RPMI8226 (cell line): ENCODE measurements around the gene NXPH1.

Source experiments
- DNase-seq: peaks from one replicate; pipeline ENCODE4 v3.0.0-alpha.2; 2015

The NXPH1 gene

GRCh38 chr7:8605221-8605620, 171.8 kb downstream of the NXPH1 start:
- DNase-seq = no peak

- DNase-seq = no peak
Observed at GRCh38 chr7:8612584-8612983, 179.2 kb downstream of the NXPH1 start.

GRCh38 chr7:8613191-8613590, 179.8 kb downstream of the NXPH1 start:
- no peak for DNase-seq

- DNase-seq = no peak
Observed at GRCh38 chr7:8615019-8615418, 181.6 kb downstream of the NXPH1 start.

DNA sequence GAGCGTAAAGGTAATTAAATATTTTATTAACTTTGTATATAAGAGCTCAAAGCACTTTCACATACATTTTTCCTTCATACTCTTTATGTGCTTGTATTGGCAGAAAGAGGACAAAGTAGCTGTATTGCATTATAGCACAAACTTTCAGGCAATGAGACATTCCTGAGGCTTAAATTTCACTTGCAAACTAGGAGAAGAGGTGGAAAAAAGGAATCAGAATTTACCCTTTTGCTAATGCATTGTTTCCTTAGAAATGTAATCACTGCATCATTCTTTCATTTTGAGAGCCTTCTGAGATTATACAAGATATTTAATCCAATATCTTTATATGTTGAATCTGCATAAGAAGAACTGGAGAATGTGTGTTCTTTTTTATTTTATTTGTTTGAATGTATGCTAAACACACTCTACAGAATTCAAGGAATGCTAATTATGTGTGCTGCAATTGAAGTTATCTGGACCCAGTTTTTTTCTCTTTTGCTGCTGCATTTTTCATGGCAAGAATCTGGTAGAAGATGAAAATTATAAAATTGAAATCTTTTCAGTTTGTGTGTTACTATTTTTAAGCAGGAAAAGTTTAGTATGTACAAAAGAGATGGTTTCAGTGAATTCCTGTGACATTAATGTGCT, 185.1 kb downstream of the NXPH1 start:
- DNase-seq = no peak

- DNase-seq = no peak
Observed at GRCh38 chr7:8620169-8620568, 186.8 kb downstream of the NXPH1 start.

DNA sequence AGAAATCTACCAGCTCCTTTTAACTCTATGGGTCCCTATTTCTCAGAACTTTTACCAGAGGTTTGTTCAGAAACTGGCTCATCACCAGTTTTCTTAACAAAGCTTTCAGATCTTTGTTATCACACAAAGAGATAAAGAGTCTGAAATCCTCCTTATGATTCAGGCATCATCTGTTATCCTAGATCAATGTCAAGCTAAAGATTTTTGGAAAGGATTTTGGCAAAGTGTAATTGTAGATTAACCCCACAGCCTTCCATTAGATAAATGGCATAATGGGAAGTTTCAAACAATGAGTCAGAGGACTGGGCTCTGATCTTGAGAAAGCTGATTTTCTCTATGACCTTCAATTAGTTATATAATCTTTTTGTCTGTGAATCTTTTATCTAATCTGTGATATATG, 192.2 kb downstream of the NXPH1 start:
- DNase-seq = no peak

DNA sequence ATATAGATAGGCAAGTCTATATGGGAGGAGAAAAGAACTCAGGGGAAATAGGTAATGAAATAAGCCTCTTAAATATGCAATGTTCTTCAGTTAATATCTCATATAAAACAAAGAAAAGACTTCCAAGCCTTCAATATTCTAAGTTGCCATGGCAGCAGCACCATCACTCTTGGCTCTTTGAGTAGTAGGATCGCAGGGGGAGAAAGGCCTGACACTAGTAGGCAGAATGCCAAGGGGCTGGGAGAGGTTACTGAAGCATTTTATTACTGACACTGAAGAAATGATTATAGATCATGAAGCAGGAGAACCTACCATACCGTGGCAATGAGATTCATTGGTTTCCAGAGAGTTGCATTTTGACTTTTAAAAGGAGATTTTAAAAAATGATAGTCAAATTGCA, 193.9 kb downstream of the NXPH1 start:
- peak; percentile 11 for DNase-seq

DNA sequence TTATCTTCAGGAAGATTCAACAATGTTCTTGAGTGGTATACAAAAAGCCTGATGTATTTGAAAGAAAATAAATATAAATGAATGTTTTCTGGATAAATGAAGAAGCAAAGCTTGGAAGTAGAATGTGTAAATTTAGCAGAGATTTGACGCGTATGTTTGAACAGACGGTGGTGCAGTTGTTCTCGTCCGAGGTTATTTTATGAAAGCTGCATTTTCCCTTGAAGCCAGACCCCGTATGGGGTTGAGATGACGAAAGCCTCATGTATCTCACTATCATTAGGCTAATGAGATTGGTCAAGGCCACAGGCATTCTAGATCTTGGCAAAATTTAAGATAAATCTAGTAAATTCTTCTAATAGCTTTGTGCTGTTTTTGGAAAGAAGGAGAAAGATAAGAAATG, 195.2 kb downstream of the NXPH1 start:
- DNase-seq = no peak

- no peak for DNase-seq
Observed at GRCh38 chr7:8629504-8629903, 196.1 kb downstream of the NXPH1 start.

DNA sequence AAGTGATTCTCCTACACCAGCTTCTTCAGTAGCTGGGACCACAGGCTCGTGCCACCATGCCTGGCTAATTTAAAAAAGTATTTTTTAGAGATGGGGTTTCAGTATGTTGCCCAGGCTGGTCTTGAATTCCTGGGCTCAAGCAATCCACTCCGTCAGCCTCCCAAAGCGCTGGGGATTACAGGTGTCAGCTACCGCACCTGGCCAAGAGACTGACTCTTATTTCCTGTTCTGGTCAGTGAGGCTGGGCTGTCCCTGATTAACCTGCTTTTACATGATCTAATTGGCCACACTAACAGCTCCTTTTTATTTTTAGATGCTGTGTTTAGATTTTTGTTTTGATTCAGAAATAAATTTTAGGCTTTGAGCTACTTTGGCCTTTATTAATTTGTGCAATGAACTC, 203.9 kb downstream of the NXPH1 start:
- peak; percentile 94 for DNase-seq

DNA sequence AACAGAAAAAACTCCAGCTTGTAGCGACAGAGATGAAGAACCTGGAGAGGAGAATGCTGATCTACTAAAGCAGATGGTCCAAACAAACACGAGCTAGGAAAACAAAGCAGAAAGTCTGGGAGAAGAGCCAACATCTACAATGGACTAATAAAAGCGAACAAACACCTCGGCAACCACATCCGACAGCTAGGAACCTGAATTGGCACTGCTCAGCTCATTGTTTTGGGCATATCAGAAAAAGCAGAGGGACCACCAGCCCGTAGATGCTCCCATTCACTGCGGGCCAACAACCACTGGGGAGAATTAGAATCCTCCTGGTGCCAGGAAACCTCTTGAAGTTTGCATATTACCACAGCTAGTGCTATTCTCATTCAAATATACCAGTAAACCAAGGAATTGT, 204.7 kb downstream of the NXPH1 start:
- peak; percentile 94 for DNase-seq

DNA sequence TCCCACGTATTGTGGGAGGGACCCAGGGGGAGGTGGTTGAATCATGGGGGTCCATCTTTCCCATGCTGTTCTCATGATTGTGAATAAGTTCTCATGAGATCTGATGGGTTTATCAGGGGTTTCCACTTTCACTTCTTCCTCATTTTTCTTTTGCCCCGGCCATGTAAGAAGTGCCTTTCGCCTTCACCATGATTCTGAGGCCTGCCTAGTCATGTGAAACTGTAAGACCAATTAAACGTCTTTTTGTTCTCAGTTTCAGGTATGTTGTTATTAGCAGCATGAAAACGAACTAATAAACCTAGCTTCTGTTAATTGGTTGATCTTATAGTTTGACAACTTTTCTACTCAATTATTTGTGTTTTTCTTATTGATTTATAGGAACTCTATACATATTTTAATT, 206.3 kb downstream of the NXPH1 start:
- peak; percentile 58 for DNase-seq

DNA sequence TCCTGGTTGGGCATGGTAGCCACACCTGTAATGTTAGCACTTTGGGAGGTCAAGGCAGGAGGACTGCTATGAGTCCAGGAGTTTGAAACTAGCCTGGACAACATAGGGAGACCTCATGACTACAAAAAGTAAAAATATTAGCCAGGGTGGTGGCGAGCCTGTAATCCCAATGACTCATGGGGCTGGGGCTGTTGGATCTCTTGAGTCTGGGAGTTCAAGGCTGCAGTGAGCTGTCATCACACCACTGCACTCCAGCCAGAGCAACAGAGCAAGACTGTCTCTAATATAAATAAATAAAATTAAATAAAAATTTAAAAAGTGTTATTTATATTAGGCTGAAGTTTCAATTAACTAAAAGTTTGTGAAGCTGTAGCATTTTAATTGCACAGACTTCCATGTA, 207.3 kb downstream of the NXPH1 start:
- no peak for DNase-seq

- DNase-seq = no peak
Observed at GRCh38 chr7:8668627-8669500, 235.5 kb downstream of the NXPH1 start.

DNA sequence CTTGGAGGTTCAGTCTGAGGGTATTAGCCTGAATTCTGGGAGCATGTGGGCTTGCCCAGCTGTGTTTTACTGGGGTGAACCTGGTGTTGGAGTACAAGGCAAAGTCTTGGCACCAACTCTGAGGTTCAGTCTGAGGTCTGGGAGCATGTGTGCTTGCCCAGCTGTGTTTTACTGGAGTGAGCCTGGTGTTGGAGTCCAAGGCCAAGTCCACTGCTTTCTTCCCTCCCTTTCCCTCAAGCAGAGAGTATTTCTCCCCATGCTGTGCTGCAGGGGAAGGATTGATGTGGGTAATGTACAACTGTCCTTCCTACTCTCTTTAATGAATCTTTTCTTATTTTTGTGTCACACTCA, 236.1 kb downstream of the NXPH1 start:
- DNase-seq = no peak

DNA sequence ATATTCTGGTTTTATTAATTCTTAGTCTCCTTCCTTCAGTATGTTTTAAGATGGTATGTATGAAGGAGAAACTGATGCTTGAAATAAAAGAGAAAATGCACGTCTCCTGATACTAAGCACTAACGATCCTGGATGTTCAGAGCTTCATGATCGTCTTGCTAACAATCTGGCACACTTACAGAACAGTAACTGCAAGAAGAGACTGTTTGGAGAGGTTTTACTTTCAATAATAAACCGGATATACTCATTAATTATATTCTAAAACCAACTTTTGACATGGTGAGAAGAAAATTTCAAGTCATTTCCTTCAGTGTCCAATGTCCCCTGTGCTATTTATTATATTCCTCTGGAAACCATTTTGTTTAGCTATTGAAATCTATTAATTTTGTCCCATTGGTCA, 251.0 kb downstream of the NXPH1 start:
- DNase-seq = no peak

DNA sequence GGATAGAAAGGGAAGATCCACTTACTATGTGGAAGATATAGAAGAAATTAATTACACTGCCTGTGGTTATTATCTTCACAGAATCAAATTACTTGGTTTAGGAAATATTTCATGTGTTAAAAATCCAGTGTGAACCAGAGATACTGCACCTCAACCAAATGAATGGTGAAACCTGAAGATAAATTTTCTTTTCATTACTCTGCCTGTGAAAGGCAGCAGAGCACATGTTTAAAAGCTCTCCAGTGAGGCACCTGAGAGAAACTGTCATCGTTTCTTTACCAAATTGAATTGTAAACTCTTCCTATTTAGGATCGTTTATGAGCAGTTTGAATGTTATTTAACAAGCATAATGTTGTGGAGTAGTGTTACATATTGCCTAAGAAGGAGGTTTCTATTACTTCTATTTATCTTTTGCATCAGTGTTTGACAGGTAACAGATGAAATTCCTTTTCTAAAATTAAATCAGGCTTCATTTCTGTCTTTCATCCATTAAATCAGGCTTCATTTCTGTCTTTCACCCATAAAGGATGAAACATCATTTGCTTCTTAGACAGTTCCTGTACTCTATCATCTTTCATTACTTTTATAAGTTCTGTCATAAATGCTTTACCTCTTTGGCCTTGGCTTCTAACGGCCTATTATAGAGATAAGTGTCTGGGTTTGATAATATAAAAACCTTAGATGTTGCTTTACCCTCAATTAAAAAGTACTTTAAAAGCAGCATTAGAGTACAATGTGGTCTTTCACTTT, 266.6 kb downstream of the NXPH1 start:
- DNase-seq = no peak

DNA sequence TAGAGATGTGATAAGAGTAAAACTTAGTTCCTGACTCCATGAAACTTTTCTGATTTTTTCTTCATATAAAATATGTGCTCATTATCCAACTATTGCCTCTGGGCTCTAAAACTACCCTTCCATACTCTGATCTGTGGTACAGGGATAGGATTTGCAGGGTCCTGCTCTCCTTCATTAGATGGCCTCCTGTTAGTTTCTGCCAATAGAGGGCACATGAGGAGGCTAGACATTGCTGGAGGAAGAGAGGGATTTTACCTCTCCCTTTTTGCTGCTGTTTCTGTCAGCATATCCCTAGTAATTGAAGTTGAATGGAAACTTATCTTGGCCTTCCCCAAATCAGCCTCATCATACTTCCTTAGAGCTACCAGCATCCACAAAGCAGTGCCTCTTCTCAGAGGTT, 269.4 kb downstream of the NXPH1 start:
- DNase-seq = no peak

DNA sequence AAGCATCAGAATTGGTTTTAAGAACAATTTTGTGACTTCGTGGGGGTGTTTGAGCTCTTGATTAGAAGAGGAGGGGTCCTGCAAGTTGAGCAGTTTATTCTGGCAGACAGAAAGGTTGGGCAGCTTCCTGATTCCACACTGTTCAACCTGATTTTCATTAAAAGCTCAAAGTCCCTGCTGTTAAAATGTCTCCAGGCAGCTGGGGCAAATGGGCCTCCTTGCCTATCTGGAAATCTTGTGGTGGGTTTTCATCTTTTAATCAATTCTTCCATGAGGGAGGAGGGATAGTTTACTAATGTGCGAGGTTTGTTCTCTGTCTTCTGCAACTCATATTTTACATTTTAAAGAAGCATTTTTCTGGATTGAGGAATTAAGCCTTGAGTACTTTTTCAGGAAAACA, 276.7 kb downstream of the NXPH1 start:
- no peak for DNase-seq

DNA sequence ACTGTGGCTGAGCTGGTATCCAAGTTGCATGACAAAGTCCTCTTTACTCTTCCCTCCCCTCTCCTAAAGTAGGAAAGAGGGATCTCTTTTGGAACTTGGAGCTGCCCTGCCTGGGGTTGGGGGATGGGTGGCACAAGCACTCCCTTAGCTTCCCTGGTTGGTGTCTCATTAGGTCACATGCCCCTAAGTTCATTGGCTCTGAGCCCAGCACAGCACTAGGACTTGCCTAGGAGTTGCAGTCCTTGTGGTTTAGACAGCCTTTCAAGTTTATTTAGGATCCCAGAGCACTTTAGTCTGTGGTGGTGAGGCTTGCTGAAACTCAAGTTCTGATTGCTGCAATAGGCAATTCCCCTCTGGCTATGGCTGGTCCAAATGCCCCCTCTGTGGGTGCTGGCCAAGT, 281.4 kb downstream of the NXPH1 start:
- DNase-seq = peak; percentile 92

- no peak for DNase-seq
Observed at GRCh38 chr7:8719102-8719501, 285.7 kb downstream of the NXPH1 start.

GRCh38 chr7:8724080-8724718, 290.8 kb downstream of the NXPH1 start:
- peak; percentile 83 for DNase-seq
